Kidney epithelial cell (primary cell): ENCODE measurements around the gene TIGD4. TPM values are rescaled to one million over a fixed set of nuclear protein-coding genes. Genes with fewer than 3 reads are reported as not detected.
"Not testable (repeated sequence)": the region's sequence is repeated elsewhere in the genome, so short reads cannot be mapped to it uniquely, and the experiment has no call there.

ENCODE experiments used
- DNase-seq: peaks from one replicate; pipeline ENCODE4 v3.0.0-alpha.2; 2010; ENCODE audit warnings: low read depth
- H3K27me3 ChIP-seq: 2 replicates; pipeline ENCODE4 v1.6.0; 2011; ENCODE audit warnings: low read length; ENCODE audit not compliant: control insufficient read depth, insufficient read depth
- H3K36me3 ChIP-seq: 2 replicates; pipeline ENCODE4 v1.5.1; 2011; ENCODE audit warnings: low read length; ENCODE audit not compliant: control insufficient read depth, insufficient read depth
- H3K4me3 ChIP-seq: 2 replicates; pipeline ENCODE4 v1.5.1; 2011; ENCODE audit warnings: low read depth, mild to moderate bottlenecking, control low read depth, low read length
- total RNA-seq: library from RNA; depleted of rRNA; stranded (reverse); fragments of >200 nt; gene quantifications from 2 replicates; pipeline ENCODE4 v1.2.3, GENCODE V29; 2015
- TF ChIP-seq, protein P1 (sequence below): IDR thresholded peaks from 2 replicates; pipeline ENCODE4 v1.5.1; 2011; ENCODE audit warnings: mild to moderate bottlenecking, moderate library complexity, low read length, control low read depth, inconsistent platforms; ENCODE audit not compliant: insufficient read depth, poor library complexity, severe bottlenecking

The TIGD4 gene
- total RNA-seq, 1 donor from 2014 or later: 0.29 TPM

DNA sequence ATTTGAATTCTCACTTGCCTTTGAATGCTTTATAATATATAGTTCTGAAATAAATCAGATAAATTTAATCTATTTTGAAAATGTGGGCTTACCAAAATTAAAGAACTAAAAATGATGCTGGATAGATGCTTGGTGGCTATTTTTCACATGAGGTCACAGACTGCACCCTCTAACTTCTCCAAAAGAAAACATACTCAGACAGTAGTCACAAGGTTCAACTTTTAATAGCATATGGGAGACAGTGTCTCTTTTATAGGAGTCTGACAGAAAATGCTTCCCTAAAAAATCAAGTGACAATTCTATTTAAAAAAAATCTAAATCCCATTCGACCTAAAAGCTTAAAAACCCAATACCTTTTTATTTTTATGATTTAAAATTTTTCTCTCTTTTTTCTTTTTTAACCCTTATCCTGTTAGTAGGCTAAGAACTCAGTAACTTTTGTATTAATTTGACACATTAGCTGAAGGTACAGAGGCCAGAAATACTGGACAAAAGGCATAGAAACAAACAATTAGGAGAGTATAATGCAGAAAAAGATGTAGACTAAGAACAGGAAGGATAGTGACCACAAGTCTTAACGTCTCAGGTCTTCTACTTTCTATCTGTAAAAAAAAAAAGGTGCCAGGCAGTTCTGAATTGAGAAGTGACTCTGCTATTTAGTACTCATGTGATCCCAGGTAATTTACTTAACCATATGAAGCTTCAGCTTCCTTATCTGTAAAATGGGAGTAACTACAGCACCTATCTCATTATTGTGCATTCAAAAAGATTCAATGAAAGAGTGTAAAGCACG lies 7.6 kb downstream of the TIGD4 start:
- DNase-seq: no peak
- TF ChIP-seq, protein P1, sequence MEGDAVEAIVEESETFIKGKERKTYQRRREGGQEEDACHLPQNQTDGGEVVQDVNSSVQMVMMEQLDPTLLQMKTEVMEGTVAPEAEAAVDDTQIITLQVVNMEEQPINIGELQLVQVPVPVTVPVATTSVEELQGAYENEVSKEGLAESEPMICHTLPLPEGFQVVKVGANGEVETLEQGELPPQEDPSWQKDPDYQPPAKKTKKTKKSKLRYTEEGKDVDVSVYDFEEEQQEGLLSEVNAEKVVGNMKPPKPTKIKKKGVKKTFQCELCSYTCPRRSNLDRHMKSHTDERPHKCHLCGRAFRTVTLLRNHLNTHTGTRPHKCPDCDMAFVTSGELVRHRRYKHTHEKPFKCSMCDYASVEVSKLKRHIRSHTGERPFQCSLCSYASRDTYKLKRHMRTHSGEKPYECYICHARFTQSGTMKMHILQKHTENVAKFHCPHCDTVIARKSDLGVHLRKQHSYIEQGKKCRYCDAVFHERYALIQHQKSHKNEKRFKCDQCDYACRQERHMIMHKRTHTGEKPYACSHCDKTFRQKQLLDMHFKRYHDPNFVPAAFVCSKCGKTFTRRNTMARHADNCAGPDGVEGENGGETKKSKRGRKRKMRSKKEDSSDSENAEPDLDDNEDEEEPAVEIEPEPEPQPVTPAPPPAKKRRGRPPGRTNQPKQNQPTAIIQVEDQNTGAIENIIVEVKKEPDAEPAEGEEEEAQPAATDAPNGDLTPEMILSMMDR: no peak
- no peaks in the 10 kb centered on the region for H3K27me3 ChIP-seq
- no peaks in the 10 kb centered on the region for H3K36me3 ChIP-seq
- H3K4me3 ChIP-seq: no peak overlapping the region

DNA sequence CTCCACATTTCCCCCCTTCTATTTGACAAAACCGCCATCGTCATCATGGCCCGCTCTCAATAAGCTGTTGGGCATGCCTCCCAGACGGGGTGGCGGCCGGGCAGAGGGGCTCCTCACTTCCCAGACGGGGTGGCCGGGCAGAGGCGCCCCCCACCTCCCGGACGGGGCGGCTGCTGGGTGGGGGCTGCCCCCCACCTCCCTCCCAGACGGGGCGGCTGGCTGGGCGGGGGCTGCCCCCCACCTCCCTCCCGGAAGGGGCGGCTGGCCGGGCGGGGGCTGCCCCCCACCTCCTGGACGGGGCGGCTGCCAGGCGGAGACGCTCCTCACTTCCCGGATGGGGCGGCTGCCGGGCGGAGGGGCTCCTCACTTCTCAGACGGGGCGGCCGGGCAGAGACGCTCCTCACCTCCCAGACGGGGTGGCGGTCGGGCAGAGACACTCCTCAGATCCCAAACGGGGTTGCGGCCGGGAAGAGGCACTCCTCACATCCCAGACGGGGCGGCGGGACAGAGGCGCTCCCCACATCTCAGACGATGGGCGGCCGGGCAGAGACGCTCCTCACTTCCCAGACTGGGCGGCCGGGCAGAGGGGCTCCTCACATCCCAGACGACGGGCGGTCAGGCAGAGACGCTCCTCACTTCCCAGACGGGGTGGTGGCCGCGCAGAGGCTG lies 14.3 kb downstream of the TIGD4 start:
- H3K27me3 ChIP-seq, H3K36me3 ChIP-seq, DNase-seq, H3K4me3 ChIP-seq: not testable (repeated sequence)

DNA sequence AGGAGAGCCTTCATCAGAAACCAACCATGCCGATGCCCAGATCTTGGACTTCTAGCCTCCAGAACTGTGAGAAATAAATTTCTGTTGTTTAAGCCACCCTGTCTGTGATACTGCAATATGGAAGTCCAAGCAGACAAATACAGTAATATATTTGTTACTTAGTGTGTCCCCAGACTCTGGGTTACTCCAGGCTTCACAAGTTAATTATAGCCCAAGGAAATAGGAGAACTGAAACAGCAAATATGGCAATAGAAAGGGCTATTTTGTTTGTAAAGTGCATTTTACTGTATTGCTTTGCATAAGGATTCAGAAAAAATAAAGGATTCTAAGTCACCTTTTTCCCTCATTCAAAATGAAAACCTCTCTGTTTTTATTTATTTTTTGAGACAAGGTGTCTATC lies 15.7 kb downstream of the TIGD4 start:
- Histone ChIP-seq H3K36me3 (no peaks in the 10 kb centered on the region), H3K27me3 (no peaks in the 10 kb centered on the region), H3K4me3 (no peak overlapping the region)
- DNase-seq: no peak
- TF ChIP-seq, protein P1: no peak

- H3K4me3 ChIP-seq: no peak overlapping the region
- TF ChIP-seq, protein P1: no peak
- H3K27me3 ChIP-seq: no peaks in the 10 kb centered on the region
- no peak for DNase-seq
- H3K36me3 ChIP-seq: no peaks in the 10 kb centered on the region
Observed at GRCh38 chr4:152748619-152749018, 30.9 kb downstream of the TIGD4 start.

DNA sequence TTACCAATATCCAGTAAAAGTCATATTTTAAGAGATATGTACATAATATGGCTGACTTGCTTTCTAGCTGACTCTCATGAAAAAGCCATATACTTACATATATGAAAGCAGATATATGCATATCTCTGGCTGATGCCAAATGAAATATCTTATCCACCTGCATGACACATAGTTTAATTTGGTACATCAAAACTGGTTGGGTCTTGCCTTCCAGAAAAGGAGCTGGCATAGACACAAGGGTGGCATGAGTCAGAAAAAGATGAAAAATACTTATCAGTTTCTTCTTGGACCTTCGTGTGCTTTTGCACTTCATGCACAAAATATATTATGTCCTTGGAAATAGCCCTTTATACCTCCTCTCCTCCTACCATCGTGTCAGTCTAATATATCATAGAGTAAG lies 32.1 kb downstream of the TIGD4 start:
- DNase-seq: no peak
- Histone ChIP-seq H3K36me3 (no peaks in the 10 kb centered on the region), H3K4me3 (no peak overlapping the region), H3K27me3 (no peaks in the 10 kb centered on the region)
- TF ChIP-seq, protein P1: no peak

GRCh38 chr4:152738827-152739226 lies 40.7 kb downstream of the TIGD4 start:
- Histone ChIP-seq H3K27me3 (no peaks in the 10 kb centered on the region), H3K36me3 (no peaks in the 10 kb centered on the region), H3K4me3 (no peak overlapping the region)
- DNase-seq: no peak
- TF ChIP-seq, protein P1: no peak
